ENCODE measurements around the gene AKR7A3.
"Not testable (repeated sequence)": the region's sequence is repeated elsewhere in the genome, so short reads cannot be mapped to it uniquely, and the experiment has no call there.

Gene AKR7A3

GRCh38 chr1:19289244-19289643 lies 674 bp upstream of the AKR7A3 start:
- Histone ChIP-seq H3K9me3 (ENCODE audit: control insufficient read depth, insufficient read depth, low read length) (no peaks in the 10 kb centered on the region), H3K4me1 (ENCODE audit: control insufficient read depth, insufficient read depth, low read length) (no peaks in the 10 kb centered on the region), H3K4me3 (ENCODE audit: low read length) (no peak overlapping the region), H3K27me3 (ENCODE audit: control insufficient read depth, insufficient read depth, low read length) (peaks cover 7% of the 10 kb centered on the region; the same call in 1 of the 2 replicates), H3K36me3 (ENCODE audit: control insufficient read depth, insufficient read depth, low read length) (no peaks in the 10 kb centered on the region), H3K27ac (ENCODE audit: low read length) (no peak overlapping the region)
- DNase-seq (ENCODE audit: low read depth, low spot score): no peak
- no CpG with 5 or more reads among the region's 2 CpGs for WGBS (ENCODE audit: insufficient coverage, insufficient read length)

DNA sequence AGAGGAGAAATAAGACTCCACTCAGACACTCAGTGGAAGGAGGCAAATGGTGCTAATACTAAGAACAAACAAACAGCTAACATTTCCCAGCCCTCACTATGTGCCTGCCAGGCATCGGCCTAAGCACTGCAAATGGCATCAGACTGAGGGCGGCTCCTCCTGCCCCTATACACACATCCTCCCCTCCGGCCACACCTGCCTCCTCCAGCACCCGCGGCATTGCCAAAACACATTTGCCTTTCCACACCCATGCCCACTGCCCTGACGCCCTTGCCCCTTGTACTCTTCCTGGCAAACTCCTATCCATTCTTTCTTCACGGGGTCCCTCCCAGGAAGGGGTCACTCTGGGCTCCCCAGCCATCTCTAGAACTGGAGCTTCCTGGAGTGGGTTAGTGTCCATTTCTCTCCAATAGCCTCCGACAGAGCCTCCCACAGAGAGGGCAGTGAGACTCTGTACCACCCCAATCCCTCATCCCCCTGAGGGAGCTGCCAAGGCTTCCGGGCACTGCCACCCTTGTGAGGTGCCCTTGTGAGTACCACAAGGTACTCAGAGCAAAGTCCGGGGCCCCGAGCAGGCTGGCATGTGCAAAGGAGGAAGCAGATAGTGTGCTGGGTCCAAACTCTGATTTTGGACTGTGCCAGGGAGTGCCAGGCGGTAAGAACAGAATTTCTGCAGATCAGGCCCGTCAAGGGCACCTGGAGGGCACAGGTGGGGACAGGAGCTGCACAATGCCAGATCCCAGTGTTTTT lies 959 bp downstream of the AKR7A3 start:
- Histone ChIP-seq H3K36me3 (ENCODE audit: control insufficient read depth, insufficient read depth, low read length) (no peaks in the 10 kb centered on the region), H3K9me3 (ENCODE audit: control insufficient read depth, insufficient read depth, low read length) (no peaks in the 10 kb centered on the region), H3K27ac (ENCODE audit: low read length) (no peak overlapping the region), H3K27me3 (ENCODE audit: control insufficient read depth, insufficient read depth, low read length) (peaks cover 7% of the 10 kb centered on the region; the same call in 1 of the 2 replicates), H3K4me1 (ENCODE audit: control insufficient read depth, insufficient read depth, low read length) (no peaks in the 10 kb centered on the region), H3K4me3 (ENCODE audit: low read length) (no peak overlapping the region)
- no peak for DNase-seq (ENCODE audit: low read depth, low spot score)
- no CpG with 5 or more reads among the region's 13 CpGs for WGBS (ENCODE audit: insufficient coverage, insufficient read length)

DNA sequence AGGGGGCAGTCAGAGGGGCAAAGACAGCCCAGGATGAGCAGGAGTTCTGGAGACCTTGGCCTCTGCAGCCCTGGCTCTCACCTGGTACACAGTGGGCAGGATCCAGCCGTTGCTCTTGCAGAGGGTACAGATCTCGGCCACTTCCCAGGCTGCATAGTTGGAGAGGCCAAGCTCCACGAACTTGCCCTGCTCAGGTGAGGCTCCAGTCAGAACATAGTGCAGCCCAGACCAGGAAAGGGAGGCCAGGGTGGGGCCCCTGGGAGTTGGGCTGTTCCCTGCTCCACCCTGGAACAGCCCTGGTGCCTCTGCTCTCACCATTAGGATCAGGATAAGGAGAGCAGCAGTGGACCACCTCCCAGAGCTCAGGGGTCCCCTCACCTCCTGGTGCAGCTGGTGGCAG lies 2.8 kb downstream of the AKR7A3 start:
- not testable (repeated sequence) for H3K27ac ChIP-seq (ENCODE audit: low read length); H3K4me1 ChIP-seq (ENCODE audit: control insufficient read depth, insufficient read depth, low read length); H3K9me3 ChIP-seq (ENCODE audit: control insufficient read depth, insufficient read depth, low read length); DNase-seq (ENCODE audit: low read depth, low spot score); H3K4me3 ChIP-seq (ENCODE audit: low read length); H3K27me3 ChIP-seq (ENCODE audit: control insufficient read depth, insufficient read depth, low read length); H3K36me3 ChIP-seq (ENCODE audit: control insufficient read depth, insufficient read depth, low read length)
- WGBS (ENCODE audit: insufficient coverage, insufficient read length): no CpG with 5 or more reads among the region's 3 CpGs

GRCh38 chr1:19285366-19285765 lies 3.2 kb downstream of the AKR7A3 start:
- not testable (repeated sequence) for DNase-seq (ENCODE audit: low read depth, low spot score); H3K9me3 ChIP-seq (ENCODE audit: control insufficient read depth, insufficient read depth, low read length); H3K4me1 ChIP-seq (ENCODE audit: control insufficient read depth, insufficient read depth, low read length); H3K4me3 ChIP-seq (ENCODE audit: low read length); H3K36me3 ChIP-seq (ENCODE audit: control insufficient read depth, insufficient read depth, low read length); H3K27me3 ChIP-seq (ENCODE audit: control insufficient read depth, insufficient read depth, low read length); H3K27ac ChIP-seq (ENCODE audit: low read length)
- no CpG with 5 or more reads among the region's 3 CpGs for WGBS (ENCODE audit: insufficient coverage, insufficient read length)

DNA sequence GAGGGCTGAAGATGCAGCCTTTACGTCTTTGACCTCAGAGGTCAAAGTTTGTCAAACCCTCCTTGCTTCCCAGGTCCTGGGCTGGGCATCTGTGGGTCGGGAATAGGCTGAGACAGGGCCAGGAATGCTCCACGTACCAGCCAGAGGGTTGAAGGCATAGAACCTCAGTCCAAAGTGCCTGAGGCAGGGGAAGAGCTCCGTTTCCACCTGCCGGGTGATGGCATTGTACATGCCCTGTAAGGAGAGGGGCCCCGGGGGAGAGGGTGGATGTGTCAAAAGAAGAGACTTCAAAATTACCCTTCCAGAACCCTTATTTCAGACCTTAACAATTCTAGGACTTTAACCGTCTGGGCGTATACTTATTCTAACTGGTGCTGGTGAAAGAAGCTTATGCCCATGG lies 3.7 kb downstream of the AKR7A3 start:
- DNase-seq (ENCODE audit: low read depth, low spot score): no peak
- Histone ChIP-seq H3K27ac (ENCODE audit: low read length) (no peak overlapping the region), H3K4me1 (ENCODE audit: control insufficient read depth, insufficient read depth, low read length) (no peaks in the 10 kb centered on the region), H3K36me3 (ENCODE audit: control insufficient read depth, insufficient read depth, low read length) (no peaks in the 10 kb centered on the region), H3K27me3 (ENCODE audit: control insufficient read depth, insufficient read depth, low read length) (peaks cover 7% of the 10 kb centered on the region; the same call in 1 of the 2 replicates), H3K4me3 (ENCODE audit: low read length) (no peak overlapping the region), H3K9me3 (ENCODE audit: control insufficient read depth, insufficient read depth, low read length) (no peaks in the 10 kb centered on the region)
- no CpG with 5 or more reads among the region's 8 CpGs for WGBS (ENCODE audit: insufficient coverage, insufficient read length)

DNA sequence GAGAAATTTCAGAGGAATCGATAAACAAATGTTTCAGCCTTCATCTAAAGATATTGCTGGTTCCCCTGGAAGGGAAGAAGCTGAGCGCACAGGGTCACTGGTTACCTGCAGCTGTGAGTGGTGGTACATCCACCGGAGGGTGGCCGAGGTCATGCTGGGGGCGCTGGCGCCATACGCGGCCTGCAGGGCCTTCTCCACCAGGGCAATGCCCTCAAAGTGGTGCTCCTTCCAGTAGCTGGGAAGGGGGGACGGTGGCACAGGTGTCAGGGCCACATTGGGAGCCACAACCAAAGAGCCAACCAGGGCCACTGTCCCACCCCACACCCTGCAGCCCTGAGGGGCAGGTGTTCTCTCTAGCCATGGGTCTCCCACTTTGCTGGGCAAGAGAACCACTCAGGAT lies 4.7 kb downstream of the AKR7A3 start:
- no peak overlapping the region for H3K4me3 ChIP-seq (ENCODE audit: low read length)
- H3K36me3 ChIP-seq (ENCODE audit: control insufficient read depth, insufficient read depth, low read length): no peaks in the 10 kb centered on the region
- H3K27ac ChIP-seq (ENCODE audit: low read length): no peak overlapping the region
- H3K9me3 ChIP-seq (ENCODE audit: control insufficient read depth, insufficient read depth, low read length): no peaks in the 10 kb centered on the region
- DNase-seq (ENCODE audit: low read depth, low spot score): no peak
- peaks cover 4% of the 10 kb centered on the region; the same call in 1 of the 2 replicates for H3K27me3 ChIP-seq (ENCODE audit: control insufficient read depth, insufficient read depth, low read length)
- no CpG with 5 or more reads among the region's 9 CpGs for WGBS (ENCODE audit: insufficient coverage, insufficient read length)
- H3K4me1 ChIP-seq (ENCODE audit: control insufficient read depth, insufficient read depth, low read length): no peaks in the 10 kb centered on the region

- Histone ChIP-seq H3K4me1 (ENCODE audit: control insufficient read depth, insufficient read depth, low read length) (peaks cover 2% of the 10 kb centered on the region; the same call in 1 of the 2 replicates), H3K4me3 (ENCODE audit: low read length) (no peak overlapping the region), H3K27ac (ENCODE audit: low read length) (no peak overlapping the region), H3K9me3 (ENCODE audit: control insufficient read depth, insufficient read depth, low read length) (no peaks in the 10 kb centered on the region), H3K27me3 (ENCODE audit: control insufficient read depth, insufficient read depth, low read length) (peaks cover 15% of the 10 kb centered on the region; the same call in 1 of the 2 replicates), H3K36me3 (ENCODE audit: control insufficient read depth, insufficient read depth, low read length) (no peaks in the 10 kb centered on the region)
- no CpG with 5 or more reads among the region's 5 CpGs for WGBS (ENCODE audit: insufficient coverage, insufficient read length)
- no peak for DNase-seq (ENCODE audit: low read depth, low spot score)
Observed at GRCh38 chr1:19274636-19275035, 13.9 kb downstream of the AKR7A3 start.

DNA sequence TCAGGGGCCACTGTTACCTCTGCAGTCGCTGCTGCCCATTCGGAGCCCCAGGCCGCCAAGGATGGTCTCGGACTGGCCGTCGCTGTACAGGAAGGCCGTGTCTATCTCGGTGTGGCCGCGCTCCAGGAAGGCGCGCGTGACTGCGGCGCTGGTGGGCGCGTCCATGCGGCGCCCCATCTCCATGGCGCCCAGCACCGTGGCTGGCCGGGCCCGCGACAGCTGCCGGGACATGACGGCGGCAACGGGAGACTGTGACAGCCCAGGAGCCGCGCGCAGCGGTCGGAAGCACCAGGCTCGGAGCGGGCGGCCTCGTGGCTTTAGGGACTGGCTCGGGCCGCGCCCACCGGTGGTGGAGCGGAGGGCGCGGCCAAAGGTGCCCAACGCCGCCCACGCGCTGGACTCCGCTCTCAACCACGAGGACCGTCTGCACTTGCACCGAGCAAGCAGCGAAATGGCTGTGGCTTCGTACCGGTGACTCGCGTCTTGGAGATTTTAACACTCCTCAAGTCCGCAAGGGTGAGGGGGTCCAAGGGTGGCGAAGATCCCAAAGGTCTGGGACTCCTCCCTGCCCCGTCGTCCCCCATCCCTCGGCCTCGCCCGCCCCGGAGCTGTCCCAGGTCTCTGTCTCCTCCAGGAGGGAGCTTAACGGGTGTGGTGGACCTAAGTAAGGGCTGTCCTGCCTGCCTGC lies 14.6 kb downstream of the AKR7A3 start:
- no CpG with 5 or more reads among the region's 66 CpGs for WGBS (ENCODE audit: insufficient coverage, insufficient read length)
- peak overlapping the region; percentile 30; the same call in 1 of the 2 replicates for H3K4me3 ChIP-seq (ENCODE audit: low read length)
- not testable (repeated sequence) for H3K9me3 ChIP-seq (ENCODE audit: control insufficient read depth, insufficient read depth, low read length); DNase-seq (ENCODE audit: low read depth, low spot score); H3K4me1 ChIP-seq (ENCODE audit: control insufficient read depth, insufficient read depth, low read length); H3K36me3 ChIP-seq (ENCODE audit: control insufficient read depth, insufficient read depth, low read length); H3K27ac ChIP-seq (ENCODE audit: low read length)
- H3K27me3 ChIP-seq (ENCODE audit: control insufficient read depth, insufficient read depth, low read length): peaks cover 15% of the 10 kb centered on the region; the same call in 1 of the 2 replicates

DNA sequence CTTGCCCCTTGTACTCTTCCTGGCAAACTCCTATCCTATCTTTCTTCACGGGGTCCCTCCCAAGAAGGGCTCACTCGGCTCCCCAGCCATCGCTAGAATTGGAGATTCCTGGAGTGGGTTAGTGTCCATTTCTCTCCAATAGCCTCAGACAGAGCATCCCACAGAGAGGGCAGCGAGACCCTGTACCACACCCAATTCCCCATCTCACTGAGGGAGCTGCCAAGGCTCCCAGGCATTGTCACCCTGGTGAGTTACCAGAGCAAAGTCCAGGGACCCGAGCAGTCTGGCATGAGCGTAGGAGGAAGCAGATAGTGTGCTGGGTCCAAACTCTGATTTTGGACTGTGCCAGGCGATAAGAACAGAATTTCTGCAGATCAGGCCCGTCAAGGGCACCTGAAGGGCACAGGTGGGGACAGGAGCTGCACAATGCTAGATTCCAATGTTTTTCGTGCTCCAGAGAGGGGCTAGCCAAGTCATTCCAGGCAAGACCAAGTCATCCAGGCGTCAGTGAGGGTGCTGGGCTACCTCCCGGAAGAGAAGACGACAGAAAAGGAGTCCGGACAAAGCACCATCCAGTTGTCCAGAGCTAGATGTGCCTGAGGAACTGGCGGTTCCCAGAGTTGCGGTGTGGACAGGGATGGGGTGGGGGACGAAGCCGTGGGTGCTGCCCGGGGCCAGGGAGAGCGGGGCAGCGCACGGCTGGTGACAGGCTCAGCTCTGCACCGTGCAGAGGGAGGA lies 15.3 kb downstream of the AKR7A3 start:
- WGBS (ENCODE audit: insufficient coverage, insufficient read length): no CpG with 5 or more reads among the region's 22 CpGs
- H3K27ac ChIP-seq (ENCODE audit: low read length): no peak overlapping the region
- H3K27me3 ChIP-seq (ENCODE audit: control insufficient read depth, insufficient read depth, low read length): peaks cover 15% of the 10 kb centered on the region; the same call in 1 of the 2 replicates
- no peaks in the 10 kb centered on the region for H3K36me3 ChIP-seq (ENCODE audit: control insufficient read depth, insufficient read depth, low read length)
- peaks cover 2% of the 10 kb centered on the region; the same call in 1 of the 2 replicates for H3K4me1 ChIP-seq (ENCODE audit: control insufficient read depth, insufficient read depth, low read length)
- no peaks in the 10 kb centered on the region for H3K9me3 ChIP-seq (ENCODE audit: control insufficient read depth, insufficient read depth, low read length)
- DNase-seq (ENCODE audit: low read depth, low spot score): no peak
- 0 out of 2 replicates have a peak overlapping the region, but pooled peaks have one; percentile 1 for H3K4me3 ChIP-seq (ENCODE audit: low read length)

DNA sequence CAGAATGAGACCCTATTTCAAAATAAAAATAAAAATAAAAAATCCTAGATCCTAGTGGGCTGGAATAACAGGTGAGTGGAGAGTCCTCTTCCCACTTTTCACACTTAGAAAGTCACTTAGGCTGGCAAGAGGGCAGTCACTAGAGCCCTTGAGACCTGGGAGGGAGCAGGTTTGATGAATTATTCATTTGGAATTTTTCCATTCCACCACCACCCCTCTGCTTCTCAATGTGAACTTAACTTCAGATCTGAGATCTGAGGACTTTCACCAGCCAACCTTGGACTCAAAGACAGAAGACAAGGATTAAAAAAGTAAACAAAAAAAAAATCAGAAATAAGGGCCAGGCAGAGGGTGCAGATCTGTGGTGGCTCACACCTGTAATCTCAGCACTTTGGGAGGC lies 16.5 kb downstream of the AKR7A3 start:
- no peak overlapping the region for H3K27ac ChIP-seq (ENCODE audit: low read length)
- H3K27me3 ChIP-seq (ENCODE audit: control insufficient read depth, insufficient read depth, low read length): peaks cover 15% of the 10 kb centered on the region; the same call in 1 of the 2 replicates
- DNase-seq (ENCODE audit: low read depth, low spot score): no peak
- H3K4me3 ChIP-seq (ENCODE audit: low read length): no peak overlapping the region
- no peaks in the 10 kb centered on the region for H3K9me3 ChIP-seq (ENCODE audit: control insufficient read depth, insufficient read depth, low read length)
- H3K4me1 ChIP-seq (ENCODE audit: control insufficient read depth, insufficient read depth, low read length): peaks cover 2% of the 10 kb centered on the region; the same call in 1 of the 2 replicates
- no peaks in the 10 kb centered on the region for H3K36me3 ChIP-seq (ENCODE audit: control insufficient read depth, insufficient read depth, low read length)

Measured in iPS DF 6.9 (cell line).